Liver (tissue), 9 donors: ENCODE measurements around the gene LRRC45. TPM values are rescaled to one million over a fixed set of nuclear protein-coding genes. Genes with fewer than 3 reads are reported as not detected.

Experiments used
- DNase-seq: peaks from one replicate; pipeline ENCODE4 v3.0.0-alpha.2; 2017; ENCODE audit warnings: low spot score
- H3K27ac ChIP-seq, 2 donors: one replicate each; pipeline ENCODE4 v1.7.0; 2013; ENCODE audit warnings: inconsistent platforms in 2 of 2, low read length in 2 of 2, control low read depth in 1 of 2, low read depth in 1 of 2, mild to moderate bottlenecking in 1 of 2
- H3K27me3 ChIP-seq, 4 donors: one replicate each; pipeline versions ENCODE4 v1.6.1 to v1.7.0; 2013; ENCODE audit warnings: low read length in 3 of 4, inconsistent platforms in 1 of 4, mild to moderate bottlenecking in 1 of 4, moderate library complexity in 1 of 4; ENCODE audit not compliant: control insufficient read depth in 4 of 4, insufficient read depth in 4 of 4
- H3K36me3 ChIP-seq, 4 donors: one replicate each; pipeline versions ENCODE4 v1.6.1 to v1.7.0; 2013; ENCODE audit warnings: low read length in 3 of 4, mild to moderate bottlenecking in 3 of 4, low read depth in 1 of 4, moderate library complexity in 1 of 4; ENCODE audit not compliant: control insufficient read depth in 4 of 4, insufficient read depth in 3 of 4
- H3K4me1 ChIP-seq, 4 donors: one replicate each; pipeline versions ENCODE4 v1.6.1 to v1.7.0; 2013; ENCODE audit warnings: low read length in 3 of 4, mild to moderate bottlenecking in 3 of 4, moderate library complexity in 1 of 4; ENCODE audit not compliant: control insufficient read depth in 4 of 4, insufficient read depth in 4 of 4
- H3K4me3 ChIP-seq, 3 donors: one replicate each; pipeline versions ENCODE4 v1.6.1 to v1.7.0; 2013; ENCODE audit warnings: low read length in 3 of 3, control low read depth in 1 of 3, low read depth in 1 of 3, mild to moderate bottlenecking in 1 of 3
- H3K9ac ChIP-seq, 2 donors: one replicate each; pipeline ENCODE4 v1.7.0; 2013; ENCODE audit warnings: low read length in 2 of 2, mild to moderate bottlenecking in 2 of 2, moderate library complexity in 2 of 2, control low read depth in 1 of 2, low read depth in 1 of 2
- H3K9me3 ChIP-seq, 4 donors: one replicate each; pipeline versions ENCODE4 v1.6.1 to v1.7.0; 2013; ENCODE audit warnings: low read length in 3 of 4; ENCODE audit not compliant: control insufficient read depth in 4 of 4
- ATF3 ChIP-seq: IDR thresholded peaks from 2 replicates; pipeline ENCODE4 v1.6.1; 2016; ENCODE audit warnings: antibody characterized with exemption
- EGR1 ChIP-seq, 2 donors: IDR thresholded peaks; 2 replicates each; pipeline ENCODE4 v1.6.1; 2016 to 2018; ENCODE audit warnings: antibody characterized with exemption in 2 of 2, low read depth in 2 of 2
- FOXA1 ChIP-seq: IDR thresholded peaks from 2 replicates; pipeline ENCODE4 v1.6.1; 2016; ENCODE audit warnings: antibody characterized with exemption
- FOXA2 ChIP-seq: IDR thresholded peaks from 2 replicates; pipeline ENCODE4 v1.6.1; 2016; ENCODE audit warnings: antibody characterized with exemption
- GABPA ChIP-seq, 2 donors: IDR thresholded peaks in 1 of 2; conservative IDR thresholded peaks in 1 of 2; 2 replicates each; pipeline ENCODE4 v1.6.1; 2016; ENCODE audit warnings: antibody characterized with exemption in 2 of 2, mild to moderate bottlenecking in 1 of 2, moderate library complexity in 1 of 2
- HNF4G ChIP-seq: IDR thresholded peaks from 2 replicates; pipeline ENCODE4 v1.6.1; 2016; ENCODE audit warnings: antibody characterized with exemption
- JUND ChIP-seq, 2 donors: IDR thresholded peaks; 2 replicates each; pipeline ENCODE4 v1.6.1; 2016; ENCODE audit warnings: antibody characterized with exemption in 2 of 2
- RAD21 ChIP-seq, 2 donors: IDR thresholded peaks; 2 replicates each; pipeline ENCODE4 v1.6.1; 2016; ENCODE audit warnings: antibody characterized with exemption in 2 of 2, mild to moderate bottlenecking in 2 of 2
- RXRA ChIP-seq, 2 donors: IDR thresholded peaks; 2 replicates each; pipeline ENCODE4 v1.6.1; 2017 to 2018; ENCODE audit warnings: antibody characterized with exemption in 2 of 2, mild to moderate bottlenecking in 1 of 2
- SP1 ChIP-seq: IDR thresholded peaks from 2 replicates; pipeline ENCODE4 v1.6.1; 2018; ENCODE audit warnings: antibody characterized with exemption, mild to moderate bottlenecking
- TAF1 ChIP-seq: conservative IDR thresholded peaks from 2 replicates; pipeline ENCODE4 v1.6.1; 2016; ENCODE audit warnings: antibody characterized with exemption, mild to moderate bottlenecking
- WGBS: extraction: QIAGEN DNeasy Blood & Tissue Kit; methylation state at CpG from one replicate; pipeline ENCODE4 v1.1.7; 2013; 5-methylcytosine and 5-hydroxymethylcytosine counted together
- polyA plus RNA-seq, 2 donors: library from polyadenylated mRNA; stranded (reverse) in 1 of 2; unstranded in 1 of 2; fragments of 200-250 nt in 1 of 2; fragments of >200 nt in 1 of 2; fragmentation: Nextera tagmentation in 1 of 2; extraction: Ambion mirVana in 1 of 2; gene quantifications; one replicate each; pipeline versions ENCODE4 v1.2.1 to v1.2.3, GENCODE V29; 2013 to 2015
- total RNA-seq, 2 donors: library from RNA; depleted of rRNA; stranded (reverse); fragments of >200 nt; gene quantifications; one replicate each; pipeline ENCODE4 v1.2.3, GENCODE V29; 2014
- TF ChIP-seq, protein P1 (sequence below): IDR thresholded peaks from 2 replicates; pipeline ENCODE4 v1.6.1; 2016; ENCODE audit warnings: antibody characterized with exemption
- TF ChIP-seq, protein P2 (sequence below): IDR thresholded peaks from 2 replicates; pipeline ENCODE4 v1.6.1; 2016; ENCODE audit warnings: antibody characterized with exemption, mild to moderate bottlenecking
- TF ChIP-seq, protein P3 (sequence below): IDR thresholded peaks from 2 replicates; pipeline ENCODE4 v1.6.1; 2016; ENCODE audit warnings: antibody characterized with exemption
- donor health status: healthy.
- donor health status: healthy.
- donor health status: healthy.
- donor health status: healthy.
- donor health status: healthy.

Gene LRRC45
- total and polyA plus RNA-seq, 4 donors, result 4.0 to 14.1 (median 7.0) TPM

GRCh38 chr17:82076785-82077591, 53.9 kb downstream of the LRRC45 start:
- 61% methylated on average over 21 of the region's 21 CpGs for whole genome bisulfite sequencing
- no peaks in the 10 kb centered on the region for H3K27me3 ChIP-seq
- H3K27ac ChIP-seq, result no peak overlapping the region
- H3K4me1 ChIP-seq, result peaks cover 0 to 7% (median 0%) of the 10 kb centered on the region in 4 donors
- no peaks in the 10 kb centered on the region for H3K9me3 ChIP-seq
- TF ChIP-seq, protein P1, sequence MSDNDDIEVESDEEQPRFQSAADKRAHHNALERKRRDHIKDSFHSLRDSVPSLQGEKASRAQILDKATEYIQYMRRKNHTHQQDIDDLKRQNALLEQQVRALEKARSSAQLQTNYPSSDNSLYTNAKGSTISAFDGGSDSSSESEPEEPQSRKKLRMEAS, result no peak
- TF ChIP-seq TAF1 (no peak), RAD21 (IDR thresholded peaks at IDR 0.05) (peak in 1 of 2 donors; percentile 3), ATF3 (no peak), FOXA1 (no peak), GABPA (IDR thresholded peaks at IDR 0.05 in 1 of 2, conservative IDR thresholded peaks at IDR 0.05 in 1 of 2) (no peak), HNF4G (no peak), RXRA (IDR thresholded peaks at IDR 0.05) (no peak), FOXA2 (no peak), JUND (IDR thresholded peaks at IDR 0.05) (peak in 1 of 2 donors; percentile 30)
- TF ChIP-seq, protein P2, sequence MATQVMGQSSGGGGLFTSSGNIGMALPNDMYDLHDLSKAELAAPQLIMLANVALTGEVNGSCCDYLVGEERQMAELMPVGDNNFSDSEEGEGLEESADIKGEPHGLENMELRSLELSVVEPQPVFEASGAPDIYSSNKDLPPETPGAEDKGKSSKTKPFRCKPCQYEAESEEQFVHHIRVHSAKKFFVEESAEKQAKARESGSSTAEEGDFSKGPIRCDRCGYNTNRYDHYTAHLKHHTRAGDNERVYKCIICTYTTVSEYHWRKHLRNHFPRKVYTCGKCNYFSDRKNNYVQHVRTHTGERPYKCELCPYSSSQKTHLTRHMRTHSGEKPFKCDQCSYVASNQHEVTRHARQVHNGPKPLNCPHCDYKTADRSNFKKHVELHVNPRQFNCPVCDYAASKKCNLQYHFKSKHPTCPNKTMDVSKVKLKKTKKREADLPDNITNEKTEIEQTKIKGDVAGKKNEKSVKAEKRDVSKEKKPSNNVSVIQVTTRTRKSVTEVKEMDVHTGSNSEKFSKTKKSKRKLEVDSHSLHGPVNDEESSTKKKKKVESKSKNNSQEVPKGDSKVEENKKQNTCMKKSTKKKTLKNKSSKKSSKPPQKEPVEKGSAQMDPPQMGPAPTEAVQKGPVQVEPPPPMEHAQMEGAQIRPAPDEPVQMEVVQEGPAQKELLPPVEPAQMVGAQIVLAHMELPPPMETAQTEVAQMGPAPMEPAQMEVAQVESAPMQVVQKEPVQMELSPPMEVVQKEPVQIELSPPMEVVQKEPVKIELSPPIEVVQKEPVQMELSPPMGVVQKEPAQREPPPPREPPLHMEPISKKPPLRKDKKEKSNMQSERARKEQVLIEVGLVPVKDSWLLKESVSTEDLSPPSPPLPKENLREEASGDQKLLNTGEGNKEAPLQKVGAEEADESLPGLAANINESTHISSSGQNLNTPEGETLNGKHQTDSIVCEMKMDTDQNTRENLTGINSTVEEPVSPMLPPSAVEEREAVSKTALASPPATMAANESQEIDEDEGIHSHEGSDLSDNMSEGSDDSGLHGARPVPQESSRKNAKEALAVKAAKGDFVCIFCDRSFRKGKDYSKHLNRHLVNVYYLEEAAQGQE, result no peak
- TF ChIP-seq, protein P3, sequence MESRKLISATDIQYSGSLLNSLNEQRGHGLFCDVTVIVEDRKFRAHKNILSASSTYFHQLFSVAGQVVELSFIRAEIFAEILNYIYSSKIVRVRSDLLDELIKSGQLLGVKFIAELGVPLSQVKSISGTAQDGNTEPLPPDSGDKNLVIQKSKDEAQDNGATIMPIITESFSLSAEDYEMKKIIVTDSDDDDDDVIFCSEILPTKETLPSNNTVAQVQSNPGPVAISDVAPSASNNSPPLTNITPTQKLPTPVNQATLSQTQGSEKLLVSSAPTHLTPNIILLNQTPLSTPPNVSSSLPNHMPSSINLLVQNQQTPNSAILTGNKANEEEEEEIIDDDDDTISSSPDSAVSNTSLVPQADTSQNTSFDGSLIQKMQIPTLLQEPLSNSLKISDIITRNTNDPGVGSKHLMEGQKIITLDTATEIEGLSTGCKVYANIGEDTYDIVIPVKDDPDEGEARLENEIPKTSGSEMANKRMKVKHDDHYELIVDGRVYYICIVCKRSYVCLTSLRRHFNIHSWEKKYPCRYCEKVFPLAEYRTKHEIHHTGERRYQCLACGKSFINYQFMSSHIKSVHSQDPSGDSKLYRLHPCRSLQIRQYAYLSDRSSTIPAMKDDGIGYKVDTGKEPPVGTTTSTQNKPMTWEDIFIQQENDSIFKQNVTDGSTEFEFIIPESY, result no peak
- H3K36me3 ChIP-seq, result peaks cover 17 to 24% (median 22%) of the 10 kb centered on the region in 4 donors
- DNase-seq, result no peak
- H3K4me3 ChIP-seq, result no peak overlapping the region
- no peak overlapping the region for H3K9ac ChIP-seq

- H3K9ac ChIP-seq, result no peak overlapping the region
- TF ChIP-seq RAD21 (IDR thresholded peaks at IDR 0.05), result no peak
- TF ChIP-seq, protein P2, result no peak
- no peak for TF ChIP-seq FOXA2
- TF ChIP-seq EGR1 (IDR thresholded peaks at IDR 0.05; ENCODE audit: low read depth in 2 of 2), result no peak
- no peak for TF ChIP-seq SP1
- no peak overlapping the region for H3K4me3 ChIP-seq
- H3K9me3 ChIP-seq, result no peaks in the 10 kb centered on the region
- peaks cover 0 to 7% (median 2%) of the 10 kb centered on the region in 4 donors for H3K4me1 ChIP-seq
- H3K27ac ChIP-seq, result no peak overlapping the region
- H3K27me3 ChIP-seq, result no peaks in the 10 kb centered on the region
- H3K36me3 ChIP-seq, result peaks cover 19 to 31% (median 30%) of the 10 kb centered on the region in 4 donors
- no peak for DNase-seq
- 59% methylated on average over 28 of the region's 28 CpGs for WGBS
Measured at GRCh38 chr17:82077617-82078358, 54.7 kb downstream of the LRRC45 start.
